D721Med (cell line): ENCODE results near the gene TENM4.

ENCODE experiments used
- DNase-seq: peaks from one replicate; pipeline ENCODE4 v3.0.0; 2011; ENCODE audit warnings: low spot score; ENCODE audit not compliant: insufficient read length
- FAIRE-seq: peaks from 2 replicates; lab custom pipeline; 2011; peaks lifted over from hg19 to GRCh38; lab: Jason Lieb, UNC
- CTCF ChIP-seq: IDR thresholded peaks from 2 replicates; pipeline ENCODE4 v1.5.1; 2012; ENCODE audit warnings: mild to moderate bottlenecking, control low read depth; ENCODE audit not compliant: insufficient read depth; ENCODE audit errors: missing control alignments

Gene TENM4

GRCh38 chr11:79243422-79244210 lies 197.2 kb downstream of the TENM4 start:
- FAIRE-seq = no peak
- TF ChIP-seq CTCF = no peak
- DNase-seq = no peak

GRCh38 chr11:79242616-79243015 lies 198.2 kb downstream of the TENM4 start:
- FAIRE-seq = no peak
- no peak for TF ChIP-seq CTCF
- no peak for DNase-seq

GRCh38 chr11:79241852-79242241 lies 199.0 kb downstream of the TENM4 start:
- no peak for DNase-seq
- FAIRE-seq = no peak
- no peak for TF ChIP-seq CTCF

GRCh38 chr11:79241205-79241851 lies 199.5 kb downstream of the TENM4 start:
- FAIRE-seq = no peak
- TF ChIP-seq CTCF = no peak
- DNase-seq = no peak

GRCh38 chr11:79237703-79238102 lies 203.1 kb downstream of the TENM4 start:
- FAIRE-seq (no peak), DNase-seq (no peak)
- no peak for TF ChIP-seq CTCF

GRCh38 chr11:79237091-79237490 lies 203.7 kb downstream of the TENM4 start:
- DNase-seq = no peak
- no peak for TF ChIP-seq CTCF
- FAIRE-seq = no peak

GRCh38 chr11:79236541-79236971 lies 204.3 kb downstream of the TENM4 start:
- no peak for TF ChIP-seq CTCF
- DNase-seq (no peak), FAIRE-seq (no peak)
